Gastrocnemius medialis (tissue), 4 donors: Measurements from ENCODE around the gene CLCN6.

Source experiments
- POLR2A ChIP-seq, 2 donors: fragments of 450-650 bp; IDR thresholded peaks; one replicate each; pipeline ENCODE4 v1.6.1; 2017; ENCODE audit warnings: antibody characterized with exemption in 2 of 2, mild to moderate bottlenecking in 2 of 2, moderate library complexity in 2 of 2
- TF ChIP-seq, protein P1 (sequence below), 5 experiments: fragments of 450-650 bp in 3 of 5; fragments of 200-600 bp in 2 of 5; sonication (generic) in 2 of 5; IDR thresholded peaks in 4 of 5; conservative IDR thresholded peaks in 1 of 5; 1 replicate in 4 of 5; 2 replicates in 1 of 5; pipeline ENCODE4 v1.5.1; 2016 to 2019; ENCODE audit warnings: antibody characterized with exemption in 5 of 5, mild to moderate bottlenecking in 3 of 5, moderate library complexity in 3 of 5

DNA sequence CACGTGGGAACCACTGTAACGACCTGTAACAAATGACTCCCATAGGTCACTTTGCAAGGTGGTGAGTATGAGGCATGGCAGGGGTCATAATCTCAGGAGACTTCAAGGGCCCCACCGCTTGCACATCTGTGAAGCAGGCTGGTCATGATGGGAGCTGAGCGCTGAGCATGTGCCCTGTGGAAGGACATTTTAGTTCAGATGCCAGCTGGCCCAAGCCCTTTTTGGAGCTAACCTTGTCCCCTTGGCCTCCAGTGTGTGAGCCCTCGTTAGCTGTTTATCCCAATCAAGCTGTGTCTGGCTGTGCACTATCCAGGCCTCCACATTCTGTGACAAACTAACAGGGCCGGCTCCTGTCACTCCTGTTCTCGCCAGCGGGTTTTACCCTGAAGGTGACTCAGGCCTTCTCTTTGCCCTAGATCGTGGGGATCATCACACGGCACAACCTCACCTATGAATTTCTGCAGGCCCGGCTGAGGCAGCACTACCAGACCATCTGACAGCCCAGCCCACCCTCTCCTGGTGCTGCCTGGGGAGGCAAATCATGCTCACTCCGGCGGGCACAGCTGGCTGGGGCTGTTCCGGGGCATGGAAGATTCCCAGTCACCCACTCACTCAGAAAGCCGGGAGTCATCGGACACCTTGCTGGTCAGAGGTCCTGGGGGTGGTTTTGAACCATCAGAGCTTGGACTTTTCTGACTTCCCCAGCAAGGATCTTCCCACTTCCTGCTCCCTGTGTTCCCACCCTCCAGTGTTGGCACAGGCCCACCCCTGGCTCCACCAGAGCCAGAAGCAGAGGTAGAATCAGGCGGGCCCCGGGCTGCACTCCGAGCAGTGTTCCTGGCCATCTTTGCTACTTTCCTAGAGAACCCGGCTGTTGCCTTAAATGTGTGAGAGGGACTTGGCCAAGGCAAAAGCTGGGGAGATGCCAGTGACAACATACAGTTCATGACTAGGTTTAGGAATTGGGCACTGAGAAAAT lies 34.0 kb downstream of the CLCN6 start:
- TF ChIP-seq, protein P1, sequence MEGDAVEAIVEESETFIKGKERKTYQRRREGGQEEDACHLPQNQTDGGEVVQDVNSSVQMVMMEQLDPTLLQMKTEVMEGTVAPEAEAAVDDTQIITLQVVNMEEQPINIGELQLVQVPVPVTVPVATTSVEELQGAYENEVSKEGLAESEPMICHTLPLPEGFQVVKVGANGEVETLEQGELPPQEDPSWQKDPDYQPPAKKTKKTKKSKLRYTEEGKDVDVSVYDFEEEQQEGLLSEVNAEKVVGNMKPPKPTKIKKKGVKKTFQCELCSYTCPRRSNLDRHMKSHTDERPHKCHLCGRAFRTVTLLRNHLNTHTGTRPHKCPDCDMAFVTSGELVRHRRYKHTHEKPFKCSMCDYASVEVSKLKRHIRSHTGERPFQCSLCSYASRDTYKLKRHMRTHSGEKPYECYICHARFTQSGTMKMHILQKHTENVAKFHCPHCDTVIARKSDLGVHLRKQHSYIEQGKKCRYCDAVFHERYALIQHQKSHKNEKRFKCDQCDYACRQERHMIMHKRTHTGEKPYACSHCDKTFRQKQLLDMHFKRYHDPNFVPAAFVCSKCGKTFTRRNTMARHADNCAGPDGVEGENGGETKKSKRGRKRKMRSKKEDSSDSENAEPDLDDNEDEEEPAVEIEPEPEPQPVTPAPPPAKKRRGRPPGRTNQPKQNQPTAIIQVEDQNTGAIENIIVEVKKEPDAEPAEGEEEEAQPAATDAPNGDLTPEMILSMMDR (IDR thresholded peaks at IDR 0.05 in 4 of 5, conservative IDR thresholded peaks at IDR 0.05 in 1 of 5), result no peak
- TF ChIP-seq POLR2A (IDR thresholded peaks at IDR 0.05), result no peak
